HepG2 (cell line): Measurements from ENCODE around the gene ZNF189. TPM values are rescaled to one million over a fixed set of nuclear protein-coding genes. Genes with fewer than 3 reads are reported as not detected.

Experiments used
- ATF3 ChIP-seq: sonication (generic); formaldehyde crosslinking; IDR thresholded peaks from 2 replicates; pipeline ENCODE4 v1.4.0; 2020; ENCODE audit warnings: missing genetic modification reagents
- ATM ChIP-seq: fragments of 450-650 bp; IDR thresholded peaks from 2 replicates; pipeline ENCODE4 v1.7.1; 2017; ENCODE audit warnings: mild to moderate bottlenecking, borderline replicate concordance
- HDAC6 ChIP-seq: fragments of 200-600 bp; sonication (generic); IDR thresholded peaks from 2 replicates; pipeline ENCODE4 v1.7.0; 2017; ENCODE audit warnings: mild to moderate bottlenecking, antibody characterized with exemption, low read length, low read depth
- KAT2B ChIP-seq: fragments of 150-350 bp; IDR thresholded peaks from 2 replicates; pipeline ENCODE4 v1.6.1; 2014; ENCODE audit warnings: low read depth, low read length, borderline replicate concordance
- KAT8 ChIP-seq: IDR thresholded peaks from 2 replicates; pipeline ENCODE4 v1.6.1; 2016; ENCODE audit warnings: missing genetic modification reagents, missing compliant biosample characterization
- MBNL3 ChIP-seq: fragments of 250-450 bp; sonication (Bioruptor Pico); conservative IDR thresholded peaks from 2 replicates; pipeline ENCODE4 v1.8.0; 2022; ENCODE audit warnings: mild to moderate bottlenecking, inconsistent platforms
- NCOA2 ChIP-seq: sonication (generic); formaldehyde crosslinking; IDR thresholded peaks from 2 replicates; pipeline ENCODE4 v1.8.0; 2022; ENCODE audit warnings: inconsistent platforms
- PREB ChIP-seq: sonication (generic); formaldehyde crosslinking; IDR thresholded peaks from 2 replicates; pipeline ENCODE4 v1.4.0; 2020; ENCODE audit warnings: missing genetic modification reagents
- RELA ChIP-seq: sonication (generic); formaldehyde crosslinking; IDR thresholded peaks from 2 replicates; pipeline ENCODE4 v1.4.0; 2020; ENCODE audit warnings: missing genetic modification reagents
- SIN3A ChIP-seq: IDR thresholded peaks from 2 replicates; pipeline ENCODE4 v1.6.1; 2011; ENCODE audit warnings: low read depth, mild to moderate bottlenecking, control low read depth, low read length, borderline replicate concordance
- SMC3 ChIP-seq: IDR thresholded peaks from 2 replicates; pipeline ENCODE4 v1.6.1; 2011; ENCODE audit warnings: low read length, improper control_type of control experiment
- STAG1 ChIP-seq: sonication (generic); formaldehyde crosslinking; IDR thresholded peaks from 2 replicates; pipeline ENCODE4 v1.4.0; 2020; ENCODE audit warnings: missing genetic modification reagents
- TOE1 ChIP-seq: sonication (generic); formaldehyde crosslinking; IDR thresholded peaks from 2 replicates; pipeline ENCODE4 v1.4.0; 2020; ENCODE audit warnings: mild to moderate bottlenecking, missing genetic modification reagents
- ZNF281 ChIP-seq: sonication (generic); formaldehyde crosslinking; IDR thresholded peaks from 2 replicates; pipeline ENCODE4 v1.4.0; 2020; ENCODE audit warnings: missing genetic modification reagents, borderline replicate concordance
- ZNF296 ChIP-seq: sonication (generic); formaldehyde crosslinking; conservative IDR thresholded peaks from 2 replicates; pipeline ENCODE4 v1.5.0; 2020; ENCODE audit warnings: mild to moderate bottlenecking, missing genetic modification reagents
- ZNF350 ChIP-seq: sonication (generic); formaldehyde crosslinking; IDR thresholded peaks from 2 replicates; pipeline ENCODE4 v1.4.0; 2020; ENCODE audit warnings: mild to moderate bottlenecking, low read depth, missing genetic modification reagents, borderline replicate concordance
- ZNF414 ChIP-seq: sonication (generic); formaldehyde crosslinking; IDR thresholded peaks from 2 replicates; pipeline ENCODE4 v1.5.0; 2020; ENCODE audit warnings: missing genetic modification reagents
- ZNF569 ChIP-seq: sonication (generic); formaldehyde crosslinking; IDR thresholded peaks from 2 replicates; pipeline ENCODE4 v1.5.0; 2020; ENCODE audit warnings: mild to moderate bottlenecking, missing genetic modification reagents, moderate library complexity, borderline replicate concordance
- ZNF720 ChIP-seq: sonication (generic); formaldehyde crosslinking; IDR thresholded peaks from 2 replicates; pipeline ENCODE4 v1.4.0; 2020; ENCODE audit warnings: missing genetic modification reagents
- ZSCAN21 ChIP-seq: sonication (generic); formaldehyde crosslinking; IDR thresholded peaks from 2 replicates; pipeline ENCODE4 v1.8.0; 2022; ENCODE audit warnings: mild to moderate bottlenecking, missing genetic modification reagents, moderate library complexity, borderline replicate concordance
- ZSCAN9 ChIP-seq: IDR thresholded peaks from 2 replicates; pipeline ENCODE4 v1.6.1; 2016; ENCODE audit warnings: borderline replicate concordance
- polyA plus RNA-seq, 8 experiments: library from polyadenylated mRNA; depleted of rRNA in 3 of 8; stranded (reverse) in 7 of 8; unstranded in 1 of 8; fragments of >200 nt; fragmentation: Illumina TruSeq in 4 of 8; extraction: Trizol in 4 of 8; gene quantifications; 2 replicates each; pipeline versions ENCODE4 v1.2.1 to v1.2.3, GENCODE V29; 2011 to 2016; ENCODE audit warnings: low read depth in 4 of 8, missing spikeins in 1 of 8, mixed read lengths in 1 of 8; ENCODE audit not compliant: insufficient read depth in 1 of 8
- total RNA-seq, 5 experiments: library from RNA; depleted of rRNA; stranded (reverse); fragments of >200 nt; fragmentation: Illumina TruSeq; extraction: Trizol; gene quantifications; 2 replicates each; pipeline ENCODE4 v1.2.3, GENCODE V29; 2016; ENCODE audit warnings: low read depth in 1 of 5
- TF ChIP-seq, protein P1 (sequence below): sonication (generic); formaldehyde crosslinking; IDR thresholded peaks from 2 replicates; pipeline ENCODE4 v1.5.0; 2020; ENCODE audit warnings: missing genetic modification reagents, mild to moderate bottlenecking, borderline replicate concordance

ZNF189 gene
- total and polyA plus RNA-seq, 2 of the 13 experiments (the other 11 are each of a cell fraction or from before 2014, with no cell fraction given): 8.4 to 50.0 TPM

GRCh38 chr9:101433229-101433628, 34.6 kb downstream of the ZNF189 start (continued):
- TF ChIP-seq HDAC6: no peak
- TF ChIP-seq, protein P1, sequence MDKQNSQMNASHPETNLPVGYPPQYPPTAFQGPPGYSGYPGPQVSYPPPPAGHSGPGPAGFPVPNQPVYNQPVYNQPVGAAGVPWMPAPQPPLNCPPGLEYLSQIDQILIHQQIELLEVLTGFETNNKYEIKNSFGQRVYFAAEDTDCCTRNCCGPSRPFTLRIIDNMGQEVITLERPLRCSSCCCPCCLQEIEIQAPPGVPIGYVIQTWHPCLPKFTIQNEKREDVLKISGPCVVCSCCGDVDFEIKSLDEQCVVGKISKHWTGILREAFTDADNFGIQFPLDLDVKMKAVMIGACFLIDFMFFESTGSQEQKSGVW: no peak
- no peak for TF ChIP-seq ZNF414 (CRISPR knock-in tag)
- TF ChIP-seq SMC3: no peak; the same call in 1 of the 2 replicates
- TF ChIP-seq KAT2B: no peak
- TF ChIP-seq NCOA2: peak; percentile 93
- TF ChIP-seq ZSCAN21: no peak
- TF ChIP-seq MBNL3 (CRISPR knock-in tag): no peak
- TF ChIP-seq ZNF350 (CRISPR knock-in tag): no peak
- TF ChIP-seq ZNF720: no peak
- no peak for TF ChIP-seq ZNF296 (CRISPR knock-in tag)
- peak; percentile 15; the same call in 1 of the 2 replicates for TF ChIP-seq STAG1 (CRISPR knock-in tag)
- no peak for TF ChIP-seq ATM
- TF ChIP-seq KAT8 (CRISPR knock-in tag): peak; percentile 75
- peak; percentile 42; the same call in 1 of the 2 replicates for TF ChIP-seq TOE1 (CRISPR knock-in tag)
- TF ChIP-seq ZNF281: no peak
- TF ChIP-seq PREB (CRISPR knock-in tag): no peak
- no peak for TF ChIP-seq ATF3 (CRISPR knock-in tag)
- no peak for TF ChIP-seq SIN3A
- TF ChIP-seq RELA (CRISPR knock-in tag): no peak
- no peak for TF ChIP-seq ZNF569
- no peak for TF ChIP-seq ZSCAN9 (CRISPR knock-in tag)
